NB4 (cell line): Measurements from ENCODE around the gene ALDOB.

ENCODE experiments used
- DNase-seq: peaks from one replicate; pipeline ENCODE4 v3.0.0; 2010; ENCODE audit warnings: low read depth
- H3K4me3 ChIP-seq: one replicate; pipeline ENCODE4 v1.5.1; 2011; ENCODE audit warnings: mild to moderate bottlenecking, low read depth, low read length, moderate library complexity
- MYC ChIP-seq: IDR thresholded peaks from 2 replicates; pipeline ENCODE4 v1.6.1; 2011; ENCODE audit warnings: low read depth, low read length
- POLR2A ChIP-seq: IDR thresholded peaks from 2 replicates; pipeline ENCODE4 v1.6.1; 2011; ENCODE audit warnings: mild to moderate bottlenecking; ENCODE audit not compliant: insufficient read length; ENCODE audit errors: extremely low read depth
- TF ChIP-seq, protein P1 (sequence below): IDR thresholded peaks from 2 replicates; pipeline ENCODE4 v1.6.1; 2011; ENCODE audit warnings: low read depth, low read length
- TF ChIP-seq, protein P2 (sequence below): IDR thresholded peaks from one replicate; pipeline ENCODE4 v1.5.1; 2012; ENCODE audit warnings: low read depth, low read length

ALDOB gene

DNA sequence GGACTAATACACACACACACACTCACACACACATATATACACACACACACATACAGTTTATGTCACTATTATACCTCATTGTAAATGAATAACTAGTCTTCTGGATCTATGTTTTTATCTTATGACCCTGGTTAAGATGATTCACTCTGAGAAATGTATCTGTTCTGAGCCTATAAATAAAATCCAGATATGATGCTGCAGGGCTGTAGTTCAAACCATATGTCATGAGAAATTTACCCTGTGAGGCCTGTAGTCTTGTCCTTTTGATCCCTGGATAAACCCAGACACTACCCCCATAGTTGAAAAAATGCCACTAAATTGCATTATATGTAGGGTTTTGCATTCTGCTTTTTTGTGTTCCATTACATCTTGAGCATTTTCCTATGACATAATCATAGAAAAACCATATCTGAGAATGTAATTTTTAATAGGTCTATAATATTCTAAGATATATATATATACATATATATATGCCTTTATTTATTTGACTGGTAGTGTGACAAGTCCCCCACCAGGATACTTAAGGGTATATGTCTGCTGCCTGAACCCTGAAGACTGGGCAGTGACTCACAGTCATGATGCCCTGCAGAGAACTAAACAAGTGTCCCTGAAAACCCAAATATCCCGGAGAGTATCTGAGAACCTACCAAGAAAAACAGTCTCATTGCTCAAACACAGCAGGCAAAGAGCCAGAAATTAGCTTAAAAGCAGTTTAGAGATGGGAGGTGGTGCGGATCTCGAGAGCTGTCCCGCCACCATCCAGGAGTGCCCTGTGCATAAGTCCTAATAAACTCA, 18.4 kb upstream of the ALDOB start:
- no peak for DNase-seq
- TF ChIP-seq, protein P1, sequence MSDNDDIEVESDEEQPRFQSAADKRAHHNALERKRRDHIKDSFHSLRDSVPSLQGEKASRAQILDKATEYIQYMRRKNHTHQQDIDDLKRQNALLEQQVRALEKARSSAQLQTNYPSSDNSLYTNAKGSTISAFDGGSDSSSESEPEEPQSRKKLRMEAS = no peak
- TF ChIP-seq, protein P2, sequence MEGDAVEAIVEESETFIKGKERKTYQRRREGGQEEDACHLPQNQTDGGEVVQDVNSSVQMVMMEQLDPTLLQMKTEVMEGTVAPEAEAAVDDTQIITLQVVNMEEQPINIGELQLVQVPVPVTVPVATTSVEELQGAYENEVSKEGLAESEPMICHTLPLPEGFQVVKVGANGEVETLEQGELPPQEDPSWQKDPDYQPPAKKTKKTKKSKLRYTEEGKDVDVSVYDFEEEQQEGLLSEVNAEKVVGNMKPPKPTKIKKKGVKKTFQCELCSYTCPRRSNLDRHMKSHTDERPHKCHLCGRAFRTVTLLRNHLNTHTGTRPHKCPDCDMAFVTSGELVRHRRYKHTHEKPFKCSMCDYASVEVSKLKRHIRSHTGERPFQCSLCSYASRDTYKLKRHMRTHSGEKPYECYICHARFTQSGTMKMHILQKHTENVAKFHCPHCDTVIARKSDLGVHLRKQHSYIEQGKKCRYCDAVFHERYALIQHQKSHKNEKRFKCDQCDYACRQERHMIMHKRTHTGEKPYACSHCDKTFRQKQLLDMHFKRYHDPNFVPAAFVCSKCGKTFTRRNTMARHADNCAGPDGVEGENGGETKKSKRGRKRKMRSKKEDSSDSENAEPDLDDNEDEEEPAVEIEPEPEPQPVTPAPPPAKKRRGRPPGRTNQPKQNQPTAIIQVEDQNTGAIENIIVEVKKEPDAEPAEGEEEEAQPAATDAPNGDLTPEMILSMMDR = no peak
- no peak for TF ChIP-seq MYC
- TF ChIP-seq POLR2A = no peak

DNA sequence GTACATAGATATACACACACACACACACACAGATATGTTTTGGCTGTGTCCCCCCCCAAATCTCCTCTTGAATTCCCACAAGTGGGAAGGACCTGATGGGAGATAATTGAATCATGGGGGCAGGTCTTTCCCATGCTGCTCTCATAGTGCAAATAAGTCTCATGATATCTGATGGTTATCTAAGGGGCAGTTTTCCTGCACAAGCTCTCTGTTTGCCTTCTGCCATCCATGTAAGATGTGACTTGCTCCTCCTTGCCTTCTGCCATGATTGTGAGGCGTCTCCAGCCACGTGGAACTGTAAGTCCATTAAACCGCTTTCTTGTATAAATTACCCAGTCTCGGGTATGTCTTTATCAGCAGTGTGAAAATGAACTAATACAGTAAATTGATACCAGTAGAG, 15.9 kb upstream of the ALDOB start:
- TF ChIP-seq, protein P1 = no peak
- TF ChIP-seq MYC (no peak), POLR2A (no peak)
- TF ChIP-seq, protein P2 = no peak
- H3K4me3 ChIP-seq = no peak overlapping the region
- no peak for DNase-seq

More for the DNA sequence above, 18.4 kb upstream of the ALDOB start:
- H3K4me3 ChIP-seq = no peak overlapping the region

DNA sequence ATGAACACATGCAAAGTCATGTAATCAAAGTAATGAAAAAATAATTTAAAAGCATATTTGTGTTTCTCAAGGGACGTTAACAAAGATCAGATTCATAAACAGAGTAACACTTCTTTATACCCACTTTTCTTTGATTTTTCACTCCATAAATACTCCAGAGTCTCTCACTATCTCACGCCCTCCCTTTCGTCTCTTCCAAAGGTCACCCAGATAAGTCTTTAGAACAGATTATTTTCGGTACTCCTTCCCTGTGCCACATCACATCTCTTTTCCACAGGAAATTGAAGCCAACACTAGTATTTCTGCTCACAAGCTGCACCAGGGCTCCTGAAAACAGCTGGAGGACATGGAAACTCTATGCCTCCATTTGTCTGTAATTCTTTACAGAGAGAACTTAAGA, 15.4 kb upstream of the ALDOB start:
- DNase-seq = no peak
- TF ChIP-seq, protein P2 = no peak
- TF ChIP-seq, protein P1 = no peak
- TF ChIP-seq POLR2A (no peak), MYC (no peak)
- no peak overlapping the region for H3K4me3 ChIP-seq

DNA sequence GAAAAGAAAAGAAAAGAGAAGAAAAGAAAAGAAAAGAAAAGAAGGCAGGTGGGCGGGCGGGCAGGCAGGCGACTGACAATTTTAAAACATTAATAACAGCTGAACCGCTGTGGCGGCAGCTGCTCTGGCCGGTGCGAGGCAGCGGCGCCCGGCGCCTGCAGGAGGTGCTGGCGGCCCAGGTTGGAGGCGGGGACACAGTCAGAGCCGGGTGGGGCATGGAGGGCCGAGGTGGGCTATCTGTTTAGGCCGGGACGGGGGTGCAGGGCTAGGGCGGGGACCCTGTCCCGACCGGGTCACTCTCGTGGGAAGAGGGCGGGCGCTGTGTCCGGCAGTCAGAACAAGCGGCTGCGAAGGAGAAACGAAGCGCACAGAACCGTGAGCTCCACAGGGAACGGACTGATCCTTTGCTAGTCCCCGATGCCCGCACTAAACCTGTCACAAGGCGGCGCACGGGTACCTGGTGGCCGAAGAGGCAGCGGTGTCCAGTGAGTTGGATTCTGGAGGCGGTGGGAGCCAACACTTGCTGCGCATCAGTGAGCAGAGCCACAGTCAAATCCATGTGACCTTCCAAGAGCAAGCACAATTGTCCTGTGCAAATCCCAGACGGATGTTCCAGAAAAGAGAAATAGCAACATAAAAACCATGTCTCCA, 13.6 kb upstream of the ALDOB start:
- no peak for TF ChIP-seq MYC
- TF ChIP-seq, protein P2 = no peak
- TF ChIP-seq, protein P1 = no peak
- no peak for TF ChIP-seq POLR2A
- peak; percentile 60 for DNase-seq
- no peak overlapping the region for H3K4me3 ChIP-seq

DNA sequence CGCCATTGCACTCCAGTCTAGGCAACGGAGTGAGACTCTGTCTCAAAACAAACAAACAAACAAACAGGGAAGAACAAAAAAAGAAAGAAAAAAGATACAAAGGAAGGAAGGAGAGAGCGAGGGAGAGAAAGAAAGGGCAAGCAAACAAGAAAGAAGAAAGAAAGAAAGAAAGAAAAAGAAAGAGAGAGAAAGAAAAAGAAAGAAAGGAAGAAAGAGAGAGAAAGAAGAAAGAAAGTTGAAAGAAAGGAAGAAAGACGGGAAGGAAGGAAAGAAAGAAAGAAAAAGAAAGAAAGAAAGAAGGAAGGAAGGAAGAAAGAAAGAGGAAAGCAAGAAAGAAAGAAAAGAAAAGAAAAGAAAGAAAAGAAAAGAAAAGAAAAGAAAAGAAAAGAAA, 13.1 kb upstream of the ALDOB start:
- H3K4me3 ChIP-seq = no peak overlapping the region
- TF ChIP-seq, protein P2 = no peak
- TF ChIP-seq POLR2A = no peak
- TF ChIP-seq MYC = no peak
- TF ChIP-seq, protein P1 = no peak
- DNase-seq = no peak
